Inflammatory macrophage treated with lipopolysaccharide for 1 hour (primary cell): Measurements from ENCODE around the gene C12orf60.
A peak's percentile ranks its signal among the peaks of the same experiment; 100 is the strongest.

Source experiments
- DNase-seq, 2 donors: peaks; one replicate each; pipeline ENCODE4 v3.0.0-alpha.2; 2020 to 2022

The C12orf60 gene

GRCh38 chr12:14777271-14777670 is 26.2 kb upstream of the C12orf60 start:
- no peak for DNase-seq

- no peak for DNase-seq
Measured at GRCh38 chr12:14779834-14780233, 23.6 kb upstream of the C12orf60 start.

GRCh38 chr12:14780859-14781258 is 22.6 kb upstream of the C12orf60 start:
- no peak for DNase-seq

- no peak for DNase-seq
Measured at GRCh38 chr12:14781563-14781962, 21.9 kb upstream of the C12orf60 start.

GRCh38 chr12:14782756-14783155 is 20.7 kb upstream of the C12orf60 start:
- no peak for DNase-seq

GRCh38 chr12:14784471-14784870 is 19.0 kb upstream of the C12orf60 start:
- no peak for DNase-seq

- no peak for DNase-seq
Measured at GRCh38 chr12:14785568-14785967, 17.9 kb upstream of the C12orf60 start.

GRCh38 chr12:14795028-14795448 is 8.4 kb upstream of the C12orf60 start:
- peak; percentile 27 to 53 for DNase-seq

GRCh38 chr12:14802247-14802646 is 1.2 kb upstream of the C12orf60 start:
- no peak for DNase-seq

- no peak for DNase-seq
Measured at GRCh38 chr12:14802721-14803010, 804 bp upstream of the C12orf60 start.

GRCh38 chr12:14803830-14804160 is 325 bp downstream of the C12orf60 start:
- DNase-seq, result no peak

GRCh38 chr12:14810167-14810952 is 6.9 kb downstream of the C12orf60 start:
- DNase-seq, result no peak

- DNase-seq, result no peak
Measured at GRCh38 chr12:14810953-14811483, 7.5 kb downstream of the C12orf60 start.

- no peak for DNase-seq
Measured at GRCh38 chr12:14811486-14811885, 8.0 kb downstream of the C12orf60 start.

- no peak for DNase-seq
Measured at GRCh38 chr12:14814014-14814413, 10.5 kb downstream of the C12orf60 start, which contains the start of gene SMCO3. SMCO3 (minus strand) TSS chr12:14814182; CDS start chr12:14806680, 7,502 bp downstream.

- no peak for DNase-seq
Measured at GRCh38 chr12:14824012-14824634, 20.7 kb downstream of the C12orf60 start.

- DNase-seq, result no peak
Measured at GRCh38 chr12:14825256-14825655, 21.8 kb downstream of the C12orf60 start.

GRCh38 chr12:14826491-14826890 is 23.0 kb downstream of the C12orf60 start:
- DNase-seq, result no peak

- DNase-seq, result no peak
Measured at GRCh38 chr12:14827043-14827442, 23.6 kb downstream of the C12orf60 start.

GRCh38 chr12:14828892-14829291 is 25.4 kb downstream of the C12orf60 start:
- DNase-seq, result peak in 1 of 2 donors; percentile 6

GRCh38 chr12:14833336-14833735 is 29.9 kb downstream of the C12orf60 start:
- DNase-seq, result no peak

GRCh38 chr12:14833952-14834351 is 30.5 kb downstream of the C12orf60 start:
- DNase-seq, result no peak

- no peak for DNase-seq
Measured at GRCh38 chr12:14834509-14834908, 31.0 kb downstream of the C12orf60 start.
